GM18861 (cell line): ENCODE results near the gene IGFBP3.

Experiments
- ATAC-seq: cut with Tn5 transposase; IDR thresholded peaks from one replicate; pipeline ENCODE4 v1.9.1; 2021; ENCODE audit not compliant: unreplicated experiment

Gene IGFBP3

DNA sequence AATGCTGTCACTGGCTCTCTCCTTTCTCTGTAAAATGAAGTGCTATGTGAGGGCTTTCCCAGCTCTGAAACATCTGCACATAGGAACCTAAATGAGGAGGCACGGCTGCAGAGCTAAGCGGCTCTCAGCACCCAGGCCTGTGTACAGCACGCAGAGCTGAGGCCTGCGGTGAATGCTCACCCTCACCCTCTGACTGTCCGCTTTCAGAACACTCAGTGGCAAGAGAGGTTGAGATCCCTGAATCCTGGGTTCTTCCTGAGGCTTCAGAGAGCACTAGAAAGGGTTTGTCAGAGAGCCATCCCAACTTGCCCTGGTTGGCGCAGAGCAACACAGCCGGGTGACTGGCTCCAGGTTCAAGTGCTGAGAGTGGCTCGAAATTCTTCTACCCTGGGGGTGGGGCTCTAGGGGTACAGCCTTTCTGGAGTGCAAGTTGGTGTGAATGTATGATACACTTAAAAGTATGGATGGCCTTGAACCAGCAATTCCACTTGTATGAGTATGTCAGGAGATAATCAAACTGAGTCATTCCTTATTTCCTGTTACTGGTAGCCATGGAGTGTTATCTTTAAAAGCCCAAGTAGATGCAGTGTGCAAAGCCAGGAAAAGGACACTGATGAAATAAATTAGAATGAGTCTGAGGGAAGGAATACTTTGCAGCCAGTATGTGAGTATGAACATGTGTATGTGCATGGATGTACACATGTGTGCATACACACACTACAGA, 46.5 kb downstream of the IGFBP3 start:
- ATAC-seq = no peak

DNA sequence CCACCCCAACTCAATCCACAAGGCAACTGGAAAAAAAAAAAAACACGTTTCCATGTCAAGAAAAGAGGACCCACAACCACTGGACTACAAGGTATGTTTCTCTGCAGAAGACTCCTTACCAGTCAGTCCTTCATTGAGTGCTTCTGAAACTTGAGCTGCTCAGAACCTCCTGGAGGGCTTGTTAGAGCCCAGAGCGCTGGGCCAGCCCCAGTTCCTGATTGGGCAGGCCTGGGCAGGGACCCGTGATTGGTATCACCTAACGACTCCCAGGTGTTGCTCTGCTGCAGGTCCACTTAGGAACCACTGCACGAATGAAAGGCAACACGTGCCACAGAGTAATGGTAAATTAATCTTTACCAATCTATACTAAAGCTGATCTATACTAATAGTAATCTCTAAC, 47.7 kb downstream of the IGFBP3 start:
- ATAC-seq = no peak

DNA sequence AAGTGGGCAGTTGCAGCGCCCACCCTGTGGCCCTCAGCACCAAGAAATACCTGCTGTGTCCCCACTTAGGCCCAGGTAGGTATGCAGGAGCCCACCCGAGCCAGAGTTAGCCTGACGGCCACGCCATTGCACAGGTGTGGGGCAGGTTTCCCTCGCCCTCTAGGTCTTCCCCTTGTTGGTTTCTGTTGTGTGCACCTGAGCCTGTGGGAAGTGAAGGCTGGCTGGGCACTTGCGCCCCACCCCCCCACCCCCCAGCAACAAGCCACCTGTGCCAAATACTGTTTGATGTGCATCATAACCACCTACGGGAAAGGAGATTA, 48.1 kb downstream of the IGFBP3 start, which contains the start of gene CCDC201:
CCDC201 (minus strand) TSS at position 48 of the 320 bp plus-strand sequence. CDS start 75 bp downstream, outside the sequence.
- no peak for ATAC-seq

DNA sequence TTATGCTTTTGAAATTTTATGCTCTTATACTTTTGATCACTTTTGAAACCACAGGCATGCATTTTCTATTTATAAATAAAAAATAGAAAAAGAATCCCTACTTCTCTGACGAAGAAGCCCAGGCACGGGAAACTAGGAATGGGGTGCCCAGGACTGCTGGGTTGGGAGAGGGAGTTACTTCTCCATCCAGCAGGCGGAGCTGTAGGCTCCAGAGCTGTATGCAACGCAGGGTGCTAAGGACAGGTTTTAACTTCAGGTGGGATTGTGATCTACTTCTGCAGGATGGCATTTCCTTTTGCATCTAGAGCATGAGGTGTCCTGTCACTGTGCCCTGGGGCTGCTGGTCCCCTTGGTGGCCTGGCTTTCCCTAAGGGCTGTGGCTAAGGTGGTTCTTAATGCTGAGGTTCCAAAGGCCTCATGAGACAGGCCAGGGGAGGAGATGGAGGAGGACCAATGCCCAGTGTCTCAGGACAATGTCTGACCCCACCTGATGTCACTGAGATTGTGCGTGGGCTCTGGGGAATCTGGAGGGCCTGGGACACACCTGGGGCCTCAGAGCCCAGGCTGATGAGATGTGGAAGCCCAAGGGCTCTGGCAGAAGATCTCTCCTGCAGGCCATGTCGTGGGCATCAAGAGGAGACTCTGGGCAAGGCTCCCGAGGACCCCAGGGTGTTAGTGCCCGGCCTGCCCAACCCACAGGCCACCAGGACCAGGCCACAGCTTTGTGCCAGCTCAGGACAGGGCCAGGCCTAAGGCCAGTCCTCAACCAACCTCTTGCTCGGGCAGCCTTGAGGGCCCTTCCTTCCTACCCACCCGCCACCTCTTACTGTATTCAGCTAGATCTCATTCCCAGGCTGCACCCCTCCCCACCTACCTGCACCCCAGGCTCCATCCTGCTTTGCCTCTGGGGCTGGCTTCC, 48.7 kb downstream of the IGFBP3 start:
- ATAC-seq = no peak

DNA sequence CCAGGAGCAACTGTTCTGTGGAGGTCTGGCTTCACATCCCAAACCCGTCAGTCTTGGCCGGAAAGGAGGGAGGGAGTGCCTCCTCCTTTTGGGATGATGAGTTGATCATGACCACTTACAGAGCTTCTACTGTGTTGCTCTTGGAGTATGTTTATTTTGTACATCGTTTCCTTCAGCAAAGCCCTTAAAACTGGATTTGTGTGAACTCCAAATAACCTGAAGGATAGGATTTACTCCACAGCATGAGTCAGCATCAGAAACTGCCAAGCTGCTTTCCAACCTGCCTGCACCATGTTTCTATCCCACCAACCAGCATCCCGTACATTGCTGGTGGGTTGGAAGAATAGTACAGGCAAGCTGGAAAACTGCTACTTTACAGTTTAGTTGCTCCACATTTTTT, 51.6 kb downstream of the IGFBP3 start:
- no peak for ATAC-seq

DNA sequence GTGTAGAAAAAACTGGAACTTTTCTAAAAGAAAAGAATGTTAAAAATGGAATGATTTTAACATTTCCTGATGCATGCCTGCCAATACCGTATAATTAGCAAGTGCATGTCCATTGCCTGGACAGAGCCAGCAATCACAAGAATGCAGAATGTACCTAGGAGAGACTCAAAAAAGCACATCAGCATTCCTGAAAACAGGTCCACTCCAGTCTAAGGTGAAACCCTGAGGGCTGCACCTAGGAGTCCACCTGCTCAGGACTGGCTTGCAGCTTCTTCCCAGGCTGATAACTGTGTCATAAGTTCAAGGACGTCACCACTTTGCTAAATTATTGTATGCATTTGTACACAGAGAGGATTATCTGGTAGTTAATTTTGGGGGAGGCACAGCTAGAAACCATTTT, 53.6 kb downstream of the IGFBP3 start:
- no peak for ATAC-seq

DNA sequence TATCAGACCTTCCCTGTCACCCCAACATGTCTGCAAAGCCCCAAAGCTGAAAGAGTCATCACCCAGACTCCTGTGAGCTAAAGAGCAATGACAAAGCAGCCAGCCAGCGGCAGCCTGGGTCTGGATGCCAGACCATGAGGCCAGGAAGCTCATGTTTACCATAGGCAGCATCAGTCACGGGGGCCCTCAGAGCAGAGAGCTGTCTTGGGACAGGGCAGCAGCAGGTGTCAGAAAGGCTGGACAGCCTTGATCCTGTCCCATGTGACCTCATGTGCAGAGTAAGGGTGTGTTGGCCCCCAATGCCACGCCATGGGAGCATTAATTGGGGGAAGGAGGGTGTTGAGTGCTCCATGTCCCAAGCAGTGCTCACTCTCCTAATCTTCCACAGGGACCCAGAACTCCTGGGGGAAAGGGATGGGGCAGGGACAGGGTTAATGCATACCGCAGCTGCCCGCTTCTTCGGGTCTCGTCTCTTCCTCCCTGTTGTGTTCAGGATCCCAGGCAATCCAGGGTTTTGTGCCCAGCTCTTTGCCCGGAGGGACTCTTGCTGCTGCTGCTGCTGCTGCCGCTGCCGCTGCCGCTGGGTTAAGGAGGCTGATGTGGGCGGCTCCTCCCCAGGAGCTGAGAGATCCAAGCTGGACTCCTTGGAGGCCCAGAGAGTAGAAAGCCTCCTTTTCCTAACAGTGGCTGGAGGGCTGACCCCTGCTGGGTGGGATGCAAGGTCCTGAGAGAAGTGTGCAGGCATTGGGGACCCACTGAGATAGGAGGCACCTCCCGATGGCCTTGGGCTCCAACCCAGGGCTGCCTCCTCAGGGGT, 55.3 kb downstream of the IGFBP3 start:
- no peak for ATAC-seq

DNA sequence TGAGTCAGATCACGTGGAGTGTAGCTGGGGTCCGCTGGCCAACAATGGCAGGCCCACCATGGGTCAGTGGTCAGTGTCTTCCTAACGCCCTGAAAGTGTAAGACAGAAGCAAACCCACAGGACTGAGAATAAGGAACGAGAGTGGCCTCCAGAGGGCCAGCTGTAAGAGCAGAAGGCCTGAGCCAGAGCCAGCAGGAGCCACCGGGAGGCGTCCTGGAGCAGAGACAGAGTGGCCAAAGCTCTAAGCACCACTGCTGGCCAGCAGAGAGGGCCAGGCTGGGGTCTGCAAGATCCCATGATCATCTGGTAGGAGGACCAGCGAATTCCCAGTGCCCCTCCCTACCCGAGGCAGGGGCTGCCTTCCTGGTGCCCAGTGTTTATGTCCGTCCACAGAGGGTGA, 57.4 kb downstream of the IGFBP3 start:
- no peak for ATAC-seq
